CD14-positive monocyte (primary cell): Measurements from ENCODE around the gene PTPRD. TPM values are rescaled to one million over a fixed set of nuclear protein-coding genes. Genes with fewer than 3 reads are reported as not detected.

Experiments
- DNase-seq, 3 donors: peaks; one replicate each; pipeline ENCODE4 v3.0.0-alpha.2; 2011 to 2022
- H2AFZ ChIP-seq: 2 replicates; pipeline ENCODE4 v1.6.0; 2012; ENCODE audit warnings: mild to moderate bottlenecking, low read depth, low read length, inconsistent platforms; ENCODE audit not compliant: insufficient read depth, poor library complexity, severe bottlenecking
- H3K27ac ChIP-seq, 2 donors: 1 replicate in 1 of 2; 2 replicates in 1 of 2; pipeline ENCODE4 v1.5.1; 2012 to 2013; ENCODE audit warnings: low read length in 2 of 2, control low read depth in 1 of 2, inconsistent platforms in 1 of 2, low read depth in 1 of 2, mild to moderate bottlenecking in 1 of 2
- H3K27me3 ChIP-seq, 2 donors: one replicate each; pipeline versions ENCODE4 v1.6.0 to v1.6.1; 2011 to 2013; ENCODE audit warnings: low read length in 2 of 2; ENCODE audit not compliant: control insufficient read depth in 2 of 2, insufficient read depth in 2 of 2
- H3K36me3 ChIP-seq, 2 donors: replicated peaks in 1 of 2; 1 replicate in 1 of 2; 2 replicates in 1 of 2; pipeline versions ENCODE4 v1.5.1 to v1.6.1; 2012 to 2013; ENCODE audit warnings: low read length in 2 of 2, control low read depth in 1 of 2, inconsistent platforms in 1 of 2, mild to moderate bottlenecking in 1 of 2; ENCODE audit not compliant: insufficient read depth in 2 of 2, control insufficient read depth in 1 of 2
- H3K4me1 ChIP-seq, 2 donors: 1 replicate in 1 of 2; 2 replicates in 1 of 2; pipeline versions ENCODE4 v1.5.1 to v1.6.1; 2012 to 2013; ENCODE audit warnings: low read length in 2 of 2, control low read depth in 1 of 2, inconsistent platforms in 1 of 2, mild to moderate bottlenecking in 1 of 2, moderate library complexity in 1 of 2; ENCODE audit not compliant: insufficient read depth in 2 of 2, control insufficient read depth in 1 of 2
- H3K4me2 ChIP-seq: replicated peaks from 2 replicates; pipeline ENCODE3; 2012; ENCODE audit warnings: low read length, moderate library complexity, mild to moderate bottlenecking; ENCODE audit not compliant: poor library complexity, severe bottlenecking; ENCODE audit errors: extremely low read depth
- H3K4me3 ChIP-seq, 3 experiments: fragments of 200-600 bp in 1 of 3; sonication (generic) in 1 of 3; replicated peaks in 1 of 3; 1 replicate in 2 of 3; 2 replicates in 1 of 3; pipeline ENCODE4 v1.5.1; 2011 to 2013; ENCODE audit warnings: low read length in 3 of 3, mild to moderate bottlenecking in 3 of 3, control low read depth in 2 of 3, low read depth in 2 of 3, inconsistent platforms in 1 of 3, moderate library complexity in 1 of 3
- H3K79me2 ChIP-seq: 2 replicates; pipeline ENCODE4 v1.6.0; 2012; ENCODE audit warnings: mild to moderate bottlenecking, control low read depth, inconsistent platforms, low read length, moderate library complexity; ENCODE audit not compliant: insufficient read depth
- H3K9ac ChIP-seq: 2 replicates; pipeline ENCODE4 v1.6.0; 2017; ENCODE audit warnings: low read length, mild to moderate bottlenecking; ENCODE audit not compliant: insufficient read depth, poor library complexity, severe bottlenecking
- H3K9me3 ChIP-seq, 2 donors: replicated peaks in 1 of 2; 1 replicate in 1 of 2; 2 replicates in 1 of 2; pipeline versions ENCODE4 v1.5.1 to v1.6.1; 2012 to 2013; ENCODE audit warnings: low read length in 2 of 2, control low read depth in 1 of 2; ENCODE audit not compliant: control insufficient read depth in 1 of 2, insufficient read depth in 1 of 2
- H4K20me1 ChIP-seq: 2 replicates; pipeline ENCODE4 v1.6.0; 2012; ENCODE audit warnings: mild to moderate bottlenecking, low read length, control low read depth, moderate library complexity; ENCODE audit not compliant: insufficient read depth
- H3K27ac Mint-ChIP-seq, 7 donors: one replicate each; pipeline ENCODE4 v1.8.0; 2020; ENCODE audit warnings: mild to moderate bottlenecking in 7 of 7, mixed read lengths in 7 of 7, moderate library complexity in 6 of 7, inconsistent platforms in 2 of 7
- H3K27me3 Mint-ChIP-seq, 3 donors: one replicate each; pipeline ENCODE4 v1.8.0; 2021 to 2022; ENCODE audit warnings: low read depth in 3 of 3, mild to moderate bottlenecking in 3 of 3, mixed read lengths in 3 of 3, moderate library complexity in 3 of 3, inconsistent platforms in 1 of 3
- H3K36me3 Mint-ChIP-seq, 2 donors: one replicate each; pipeline ENCODE4 v1.8.0; 2020; ENCODE audit warnings: mixed read lengths in 2 of 2, inconsistent platforms in 1 of 2, mild to moderate bottlenecking in 1 of 2
- H3K4me1 Mint-ChIP-seq: one replicate; pipeline ENCODE4 v1.8.0; 2020; ENCODE audit warnings: mild to moderate bottlenecking, mixed read lengths
- H3K4me3 Mint-ChIP-seq, 2 donors: one replicate each; pipeline ENCODE4 v1.8.0; 2020; ENCODE audit warnings: mild to moderate bottlenecking in 2 of 2, mixed read lengths in 2 of 2, moderate library complexity in 1 of 2
- H3K9me3 Mint-ChIP-seq, 7 donors: one replicate each; pipeline ENCODE4 v1.8.0; 2020 to 2022; ENCODE audit warnings: mixed read lengths in 7 of 7, mild to moderate bottlenecking in 6 of 7, moderate library complexity in 6 of 7, inconsistent platforms in 2 of 7
- WGBS: methylation state at CpG from one replicate; pipeline ENCODE4 v1.1.5; 2013; ENCODE audit warnings: missing lambda C conversion rate; ENCODE audit not compliant: insufficient coverage; 5-methylcytosine and 5-hydroxymethylcytosine counted together
- intact Hi-C, 2 donors: fragments of 100-400 bp; cut with micrococcal nuclease; formaldehyde crosslinking; loops; one replicate each; pipeline versions ENCODE4 v1.15.0 to v1.15.1; 2023
- polyA plus RNA-seq, 3 donors: library from polyadenylated mRNA; depleted of rRNA in 1 of 3; unstranded in 2 of 3; stranded (reverse) in 1 of 3; fragments of 300-500 nt in 2 of 3; fragments of >200 nt in 1 of 3; fragmentation: Illumina TruSeq in 2 of 3; gene quantifications; 1 replicate in 2 of 3; 2 replicates in 1 of 3; pipeline ENCODE4 v1.2.3, GENCODE V29; 2012 to 2021
- TF ChIP-seq, protein P1 (sequence below): fragments of 200-600 bp; IDR thresholded peaks from one replicate; pipeline ENCODE4 v1.8.0; 2022; ENCODE audit warnings: antibody characterized with exemption, mild to moderate bottlenecking

Gene PTPRD
- polyA plus RNA-seq, 3 donors: not detected

GRCh38 chr9:9855177-9856078 lies 757.4 kb downstream of the PTPRD start:
- no peaks in the 10 kb centered on the region for H3K27me3 Mint-ChIP-seq

GRCh38 chr9:9847750-9848149 lies 765.1 kb downstream of the PTPRD start:
- WGBS: 100% methylated on average over 1 of the region's 5 CpGs
- H3K27me3 ChIP-seq: no peaks in the 10 kb centered on the region
- no peaks in the 10 kb centered on the region for H3K4me1 ChIP-seq
- TF ChIP-seq, protein P1, sequence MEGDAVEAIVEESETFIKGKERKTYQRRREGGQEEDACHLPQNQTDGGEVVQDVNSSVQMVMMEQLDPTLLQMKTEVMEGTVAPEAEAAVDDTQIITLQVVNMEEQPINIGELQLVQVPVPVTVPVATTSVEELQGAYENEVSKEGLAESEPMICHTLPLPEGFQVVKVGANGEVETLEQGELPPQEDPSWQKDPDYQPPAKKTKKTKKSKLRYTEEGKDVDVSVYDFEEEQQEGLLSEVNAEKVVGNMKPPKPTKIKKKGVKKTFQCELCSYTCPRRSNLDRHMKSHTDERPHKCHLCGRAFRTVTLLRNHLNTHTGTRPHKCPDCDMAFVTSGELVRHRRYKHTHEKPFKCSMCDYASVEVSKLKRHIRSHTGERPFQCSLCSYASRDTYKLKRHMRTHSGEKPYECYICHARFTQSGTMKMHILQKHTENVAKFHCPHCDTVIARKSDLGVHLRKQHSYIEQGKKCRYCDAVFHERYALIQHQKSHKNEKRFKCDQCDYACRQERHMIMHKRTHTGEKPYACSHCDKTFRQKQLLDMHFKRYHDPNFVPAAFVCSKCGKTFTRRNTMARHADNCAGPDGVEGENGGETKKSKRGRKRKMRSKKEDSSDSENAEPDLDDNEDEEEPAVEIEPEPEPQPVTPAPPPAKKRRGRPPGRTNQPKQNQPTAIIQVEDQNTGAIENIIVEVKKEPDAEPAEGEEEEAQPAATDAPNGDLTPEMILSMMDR: no peak
- no peaks in the 10 kb centered on the region for H3K27me3 Mint-ChIP-seq
- H2AFZ ChIP-seq: no peak overlapping the region
- DNase-seq: no peak
- no peak overlapping the region for H3K4me3 Mint-ChIP-seq
- peaks cover 3% of the 10 kb centered on the region for H3K4me1 Mint-ChIP-seq
- H3K9me3 ChIP-seq: no peaks in the 10 kb centered on the region
- no peaks in the 10 kb centered on the region for H3K36me3 ChIP-seq
- no peaks in the 10 kb centered on the region for H4K20me1 ChIP-seq
- intact Hi-C loops: no loop called here
- no peak overlapping the region for H3K4me2 ChIP-seq
- H3K9ac ChIP-seq: no peak overlapping the region
- no peak overlapping the region for H3K27ac Mint-ChIP-seq
- H3K9me3 Mint-ChIP-seq: no peaks in the 10 kb centered on the region
- H3K79me2 ChIP-seq: no peaks in the 10 kb centered on the region
- no peak overlapping the region for H3K4me3 ChIP-seq
- no peak overlapping the region for H3K27ac ChIP-seq
- H3K36me3 Mint-ChIP-seq: no peaks in the 10 kb centered on the region

More at GRCh38 chr9:9855177-9856078, 757.4 kb downstream of the PTPRD start:
- no peaks in the 10 kb centered on the region for H3K79me2 ChIP-seq
- no peaks in the 10 kb centered on the region for H3K4me1 ChIP-seq
- H3K9me3 ChIP-seq: no peaks in the 10 kb centered on the region
- H3K4me2 ChIP-seq: no peak overlapping the region
- no peaks in the 10 kb centered on the region for H3K4me1 Mint-ChIP-seq
- intact Hi-C loops: no loop called here
- H3K4me3 Mint-ChIP-seq: no peak overlapping the region
- no peak for DNase-seq
- no peaks in the 10 kb centered on the region for H3K27me3 ChIP-seq
- no peaks in the 10 kb centered on the region for H4K20me1 ChIP-seq
- H2AFZ ChIP-seq: no peak overlapping the region
- TF ChIP-seq, protein P1: no peak
- 70% methylated on average over 14 of the region's 15 CpGs for WGBS
- no peak overlapping the region for H3K4me3 ChIP-seq
- H3K9ac ChIP-seq: no peak overlapping the region
- H3K27ac ChIP-seq: no peak overlapping the region
- no peaks in the 10 kb centered on the region for H3K36me3 Mint-ChIP-seq
- no peaks in the 10 kb centered on the region for H3K36me3 ChIP-seq
- H3K9me3 Mint-ChIP-seq: peaks cover 0 to 2% (median 0%) of the 10 kb centered on the region in 7 donors
- peak overlapping the region in 1 of 7 donors; percentile 24 for H3K27ac Mint-ChIP-seq
